Measurements from ENCODE around the gene PAX5.
"Not testable (repeated sequence)": the region's sequence is repeated elsewhere in the genome, so short reads cannot be mapped to it uniquely, and the experiment has no call there.

PAX5 gene

DNA sequence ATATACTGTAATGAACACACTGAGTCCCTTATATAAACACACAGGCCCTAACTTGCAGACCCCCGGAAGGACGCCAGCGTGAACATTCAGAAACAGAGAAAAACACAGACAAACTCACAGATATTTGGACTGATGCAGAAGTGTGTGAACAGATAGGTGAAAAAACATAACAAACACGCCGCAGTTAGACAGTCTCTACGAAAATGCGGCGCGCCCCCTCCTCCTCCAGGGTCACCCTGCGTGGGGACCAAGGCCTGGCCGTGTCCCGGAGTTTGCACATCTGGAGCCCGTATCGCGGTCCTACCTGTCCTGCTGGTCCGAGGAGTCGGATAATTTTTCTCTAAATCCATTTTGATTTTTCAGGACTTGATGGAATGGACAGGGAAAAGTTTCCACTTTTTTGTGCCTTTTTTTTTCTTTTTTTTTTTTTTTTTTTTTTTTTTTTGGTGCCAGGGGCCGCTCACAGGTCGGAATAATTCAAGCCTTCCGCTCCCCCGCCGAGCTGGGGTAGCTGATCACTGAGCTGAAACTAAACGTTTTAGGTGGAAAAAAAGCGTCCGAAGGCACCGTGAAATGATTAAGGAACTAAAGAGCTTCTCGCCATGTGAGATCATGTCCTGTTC is at the start of gene PAX5:
PAX5 (minus strand) TSS at position 587 of the 623 bp plus-strand sequence; CDS start at position 350, 237 bp downstream.
- DNase-seq, result no peak

DNA sequence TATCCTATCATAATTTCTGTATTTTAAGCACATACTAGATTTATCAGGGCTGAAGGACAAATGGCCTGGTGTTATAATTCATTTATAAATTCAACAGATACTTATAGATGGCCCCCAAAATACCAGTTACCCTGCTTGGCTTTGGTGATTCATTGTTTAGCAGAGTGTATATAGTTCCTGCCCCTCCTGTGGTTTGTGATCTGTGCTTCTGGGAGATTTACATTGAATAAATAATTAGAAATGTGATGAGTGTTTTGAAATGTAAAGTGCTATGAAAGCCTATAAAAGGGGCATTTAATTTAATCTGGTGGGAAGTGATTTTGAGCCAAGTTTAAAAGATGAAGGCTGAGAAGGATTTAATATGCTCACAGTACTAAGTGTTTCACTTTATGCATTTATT is 49.6 kb upstream of the PAX5 start:
- DNase-seq, result no peak

DNA sequence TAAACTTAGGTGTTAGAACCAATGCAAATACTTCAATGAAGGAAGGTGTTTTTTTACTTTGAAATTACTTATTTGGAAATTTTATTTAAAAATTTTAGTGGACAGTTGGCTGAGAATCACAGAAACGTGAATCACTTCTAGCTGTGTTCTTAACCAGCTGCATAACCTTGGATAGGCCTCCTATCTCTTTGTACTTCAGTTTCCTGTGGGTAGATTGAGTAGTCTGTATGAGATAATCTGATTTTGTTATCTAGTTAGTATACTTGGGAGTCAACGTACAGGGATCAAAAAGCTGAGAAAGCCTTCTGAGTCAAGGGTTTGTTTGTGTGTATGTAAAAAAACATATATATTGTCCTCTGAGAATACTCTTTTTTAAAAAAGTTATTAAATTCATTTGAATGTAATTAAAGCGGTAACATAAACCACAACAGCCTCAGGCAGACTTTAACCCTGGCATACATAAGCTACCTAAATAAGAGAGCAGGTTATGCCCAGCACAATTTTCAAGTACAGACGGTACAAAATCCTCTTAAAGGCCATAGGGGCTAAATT is 48.2 kb upstream of the PAX5 start:
- DNase-seq, result peak in 1 of 2 donors; percentile 22

DNA sequence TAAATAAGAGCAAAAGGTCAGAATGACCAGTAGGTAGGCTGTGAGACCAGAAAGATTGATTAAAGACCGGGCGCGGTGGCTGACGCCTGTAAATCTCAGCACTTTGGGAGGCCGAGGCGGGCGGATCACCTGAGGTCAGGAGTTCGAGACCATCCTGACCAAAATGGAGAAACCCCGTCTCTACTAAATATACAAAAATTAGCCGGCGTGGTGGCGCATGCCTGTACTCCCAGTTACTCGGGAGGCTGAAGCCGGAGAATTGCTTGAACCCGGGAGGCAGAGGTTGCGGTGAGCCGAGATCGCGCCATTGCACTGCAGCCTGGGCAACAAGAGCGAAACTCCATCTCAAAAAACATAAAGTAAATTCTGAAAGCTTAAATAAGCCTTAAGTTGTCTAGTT is 47.4 kb upstream of the PAX5 start:
- not testable (repeated sequence) for DNase-seq

DNA sequence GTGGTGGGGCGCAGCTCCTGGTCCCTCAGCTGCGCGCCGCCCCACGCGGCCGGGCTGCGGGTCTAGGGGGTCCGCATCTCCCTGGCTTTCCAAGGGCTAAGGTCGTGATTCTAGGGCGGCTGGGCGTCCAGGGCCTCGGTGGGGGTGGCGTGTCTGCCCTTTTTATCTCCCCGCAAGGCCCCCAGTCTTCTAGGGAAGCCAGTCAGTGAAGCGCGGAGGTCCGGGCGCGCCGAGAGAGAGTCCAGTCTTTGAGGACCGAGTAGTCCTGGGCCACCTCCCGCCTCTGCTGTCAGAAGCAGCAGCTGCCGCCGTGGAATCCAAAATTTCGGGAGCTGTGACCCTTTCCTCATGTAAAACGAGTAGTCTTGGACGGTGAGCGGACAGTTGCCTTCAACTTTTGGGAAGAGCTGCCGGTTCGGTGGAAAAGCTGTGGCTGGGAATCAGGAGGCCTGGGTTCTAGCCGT is 46.1 kb upstream of the PAX5 start:
- DNase-seq, result not testable (repeated sequence)

DNA sequence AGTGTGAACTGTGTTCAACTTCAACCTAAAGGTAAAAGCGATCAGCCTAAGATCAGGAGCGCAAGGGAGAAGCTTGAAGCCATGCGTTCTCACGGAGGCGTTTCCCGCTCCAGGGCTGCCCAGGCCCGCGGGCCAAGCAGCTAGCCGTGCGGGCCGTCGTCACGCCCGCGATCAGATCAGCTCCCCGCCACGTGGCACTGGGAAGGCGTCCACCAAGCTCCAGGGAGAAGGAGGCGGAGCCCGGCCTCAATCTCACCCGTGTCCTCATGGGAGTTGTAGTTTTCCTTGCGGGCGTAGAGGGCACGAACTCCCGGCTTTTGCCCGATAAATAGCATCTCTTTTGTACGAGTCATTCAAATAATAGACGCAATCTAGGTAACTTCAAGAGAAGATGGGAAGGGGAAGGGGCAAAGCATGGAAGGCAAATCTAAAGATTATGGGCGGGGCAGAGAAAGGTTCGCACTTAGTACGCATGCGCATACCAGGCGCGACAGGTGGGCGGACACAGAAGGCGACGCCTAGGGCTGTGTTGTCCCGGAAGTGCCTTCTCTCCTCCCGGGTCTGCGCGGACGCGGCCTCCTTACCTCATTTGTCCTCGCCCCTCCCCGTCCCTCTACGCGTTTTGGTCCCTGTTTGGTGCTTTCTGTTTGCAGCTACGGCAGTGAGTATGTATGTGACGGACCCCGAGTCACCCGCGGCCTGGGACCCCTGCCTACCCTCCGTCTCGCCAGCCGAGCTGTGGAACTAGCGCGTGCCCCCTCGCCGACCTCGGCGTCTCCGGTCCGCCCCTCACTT is 45.5 kb upstream of the PAX5 start:
- peak; percentile 95 to 96 for DNase-seq

DNA sequence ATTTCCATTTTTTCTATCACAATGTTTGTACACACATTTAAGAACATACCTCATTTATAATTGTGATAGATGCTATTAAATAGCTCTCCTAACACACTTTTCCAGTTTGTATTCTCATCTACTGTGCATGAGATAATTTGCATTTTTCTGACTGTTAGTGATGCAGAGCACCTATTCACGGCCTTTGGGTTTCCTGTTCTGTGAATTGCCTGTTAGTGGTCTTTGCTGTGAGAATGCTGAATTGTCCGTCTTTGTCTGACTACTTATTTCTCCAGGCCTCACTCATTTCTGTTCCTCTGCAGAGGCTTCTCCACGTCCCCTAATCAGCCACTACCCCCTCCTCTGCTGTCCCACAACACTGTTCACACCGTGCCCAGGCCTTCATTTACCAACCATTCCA is 40.7 kb upstream of the PAX5 start:
- DNase-seq, result not testable (repeated sequence)

DNA sequence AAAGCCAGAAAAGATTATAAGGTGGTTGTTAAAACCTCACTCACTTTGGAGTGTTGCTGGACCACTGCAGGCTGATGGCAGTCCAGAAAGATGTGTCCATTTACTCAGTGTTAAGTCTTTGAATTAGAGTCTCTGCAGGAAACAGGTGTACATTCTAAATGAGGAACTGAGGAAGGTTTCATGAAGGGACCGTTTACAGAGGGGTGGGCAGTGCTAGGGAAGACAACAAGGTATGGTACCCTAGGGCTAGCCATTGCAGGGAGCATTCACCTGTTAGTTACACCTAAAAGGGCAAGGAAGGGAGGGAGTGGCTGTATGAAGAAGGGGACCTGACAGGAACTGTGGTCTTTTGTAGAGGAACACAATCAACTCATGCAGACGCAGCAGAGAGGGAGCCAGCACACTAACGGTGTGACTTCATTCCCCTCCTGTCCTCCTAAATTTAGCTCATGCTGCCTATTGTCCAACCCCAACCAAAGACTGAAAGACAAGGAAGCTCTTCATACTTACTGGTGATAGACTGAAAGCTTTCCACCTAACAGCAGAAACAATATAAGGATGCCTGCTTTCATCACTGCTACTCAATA is 32.2 kb upstream of the PAX5 start:
- no peak for DNase-seq

DNA sequence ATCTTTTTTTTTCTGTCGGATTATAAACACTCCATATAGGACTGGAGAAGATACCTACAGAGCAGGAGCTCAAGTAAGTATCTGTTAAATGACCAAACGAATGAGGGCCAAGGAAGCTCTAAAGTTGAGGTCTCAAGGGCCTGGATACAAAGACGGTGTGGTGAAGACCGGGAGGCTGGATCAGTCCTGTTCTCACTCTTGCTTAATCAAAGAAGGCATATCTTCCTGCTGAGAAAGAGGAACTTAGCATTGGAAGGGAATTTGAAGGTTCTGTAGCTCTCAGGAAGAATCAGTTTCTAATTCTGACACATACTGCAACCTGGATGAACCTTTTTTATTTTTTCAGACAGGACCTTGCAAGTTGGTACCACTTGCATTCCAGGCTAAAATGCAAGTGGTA is 28.3 kb upstream of the PAX5 start:
- no peak for DNase-seq

DNA sequence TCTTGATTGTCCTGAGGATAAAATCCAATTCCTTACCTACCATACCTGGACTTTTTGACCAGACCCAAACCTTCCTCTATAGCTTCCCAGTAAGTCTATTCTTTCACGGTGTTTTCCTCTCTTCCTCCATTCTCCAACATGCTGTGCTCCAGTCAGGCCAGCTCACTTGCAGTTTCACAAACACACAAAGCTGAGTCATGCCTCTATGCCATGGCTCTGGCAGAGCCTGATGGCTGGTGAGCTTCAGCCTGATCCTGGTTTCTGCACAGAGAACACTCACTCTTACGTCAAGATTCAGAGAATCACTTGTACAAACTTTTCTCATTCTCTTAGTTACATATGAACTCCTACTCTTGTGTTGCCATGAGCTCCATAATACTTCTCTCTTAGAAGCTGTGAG is 27.7 kb upstream of the PAX5 start:
- DNase-seq, result no peak

DNA sequence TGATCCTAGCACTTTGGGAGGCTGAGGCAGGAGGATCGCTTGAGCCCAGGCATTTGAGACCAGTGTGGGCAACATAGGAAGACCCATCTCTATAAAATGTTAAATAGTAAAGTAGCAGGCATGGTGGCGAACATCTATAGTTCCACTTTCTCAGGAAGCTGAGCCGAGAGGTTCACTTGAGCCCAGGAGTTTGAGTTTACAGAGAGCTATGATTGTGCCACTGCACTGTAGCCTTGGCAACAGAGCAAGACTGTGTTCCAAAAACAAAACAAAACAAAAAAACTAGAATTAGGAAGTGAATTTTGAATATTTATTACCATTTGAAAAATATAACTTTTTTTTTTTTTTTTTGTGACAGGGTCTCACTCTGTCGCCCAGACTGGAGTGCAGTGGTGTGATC is 26.8 kb upstream of the PAX5 start:
- DNase-seq, result peak in 1 of 2 donors; percentile 24

DNA sequence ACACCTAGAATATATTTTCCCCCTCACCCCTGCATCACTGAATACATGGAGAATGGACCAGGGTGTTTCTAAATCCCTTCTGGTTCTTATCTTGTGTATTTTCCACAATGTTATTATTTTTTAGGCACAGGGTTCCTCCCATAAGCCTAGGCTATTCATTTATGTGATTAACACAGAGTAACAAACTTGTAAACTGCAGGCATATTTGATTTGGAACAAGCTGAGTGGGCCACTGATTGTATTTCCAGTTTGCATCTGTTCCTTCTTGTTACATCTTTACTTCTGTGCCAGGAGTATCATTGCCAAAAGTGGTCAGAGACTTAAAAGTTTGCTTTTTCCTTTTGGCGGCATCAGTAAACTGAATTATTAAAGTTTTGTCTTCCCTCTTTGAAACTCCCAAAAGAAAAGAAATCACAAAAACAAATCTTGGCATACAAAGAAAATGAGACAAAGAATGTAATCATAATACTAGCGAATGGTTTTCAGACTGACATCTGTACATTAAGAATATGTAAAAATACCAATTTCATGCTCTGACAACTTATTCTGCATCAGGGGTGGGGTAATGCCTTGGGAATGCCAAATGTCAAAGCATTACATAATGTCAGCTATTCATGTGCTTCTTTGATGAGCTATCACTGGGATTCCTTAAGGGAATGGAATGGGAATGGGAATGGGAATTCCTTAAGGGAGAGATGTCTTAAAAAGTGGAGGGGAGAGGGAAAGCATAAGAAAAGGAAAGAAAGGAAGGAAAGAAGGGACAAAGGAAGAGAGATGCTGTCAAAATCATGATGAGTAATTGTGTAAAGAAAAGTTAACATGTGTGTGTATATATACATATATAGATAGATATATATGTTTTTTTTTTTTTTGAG is 22.2 kb upstream of the PAX5 start:
- DNase-seq, result no peak

DNA sequence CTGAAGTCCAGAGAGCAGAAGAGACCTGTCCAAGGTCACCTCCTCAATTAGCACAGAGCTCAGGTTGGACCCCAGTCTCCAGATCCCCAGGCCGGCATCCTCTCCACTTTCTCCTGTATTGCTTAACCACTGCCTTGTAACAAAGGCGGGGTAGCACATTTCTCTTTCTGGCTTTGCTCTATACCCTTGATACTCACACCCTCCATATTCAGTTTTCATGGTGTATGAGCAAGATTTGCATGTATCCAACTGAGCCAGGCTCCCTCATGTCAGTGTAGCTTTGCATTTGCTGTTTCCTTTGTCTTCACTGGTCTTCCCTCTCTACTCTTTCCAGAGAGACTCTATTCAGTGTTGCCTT is 20.3 kb upstream of the PAX5 start:
- not testable (repeated sequence) for DNase-seq

DNA sequence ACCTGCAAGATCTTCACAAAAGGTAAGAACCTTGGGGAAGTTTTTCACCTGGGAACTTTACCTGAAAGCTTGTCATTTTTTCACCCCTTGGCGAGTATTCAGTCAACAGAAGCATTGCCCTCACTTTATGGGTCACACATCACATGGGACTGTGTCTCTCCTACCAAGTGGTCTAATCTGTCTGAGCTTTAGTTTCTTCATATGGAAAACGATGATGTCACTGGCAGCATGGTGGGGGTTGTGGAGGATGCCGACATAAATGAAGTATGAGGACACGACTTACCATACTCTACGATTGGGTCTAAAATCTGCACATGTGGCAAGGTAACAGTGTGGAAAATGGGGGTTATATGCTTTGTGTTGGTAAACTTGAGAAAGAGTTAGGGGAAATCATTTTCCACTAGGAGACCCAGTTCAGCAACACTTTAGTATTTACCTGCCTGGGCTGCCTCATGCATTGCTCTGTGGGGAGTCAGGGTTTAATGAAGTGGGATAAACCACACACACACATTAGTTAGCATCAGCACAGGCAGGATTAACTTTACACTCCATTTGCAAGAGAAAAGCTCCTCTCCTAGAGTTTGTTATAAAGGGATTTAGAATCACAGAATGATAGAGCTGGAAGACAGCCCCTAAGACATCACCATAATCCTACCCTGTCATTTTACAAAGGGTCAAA is 19.8 kb upstream of the PAX5 start:
- DNase-seq, result no peak

DNA sequence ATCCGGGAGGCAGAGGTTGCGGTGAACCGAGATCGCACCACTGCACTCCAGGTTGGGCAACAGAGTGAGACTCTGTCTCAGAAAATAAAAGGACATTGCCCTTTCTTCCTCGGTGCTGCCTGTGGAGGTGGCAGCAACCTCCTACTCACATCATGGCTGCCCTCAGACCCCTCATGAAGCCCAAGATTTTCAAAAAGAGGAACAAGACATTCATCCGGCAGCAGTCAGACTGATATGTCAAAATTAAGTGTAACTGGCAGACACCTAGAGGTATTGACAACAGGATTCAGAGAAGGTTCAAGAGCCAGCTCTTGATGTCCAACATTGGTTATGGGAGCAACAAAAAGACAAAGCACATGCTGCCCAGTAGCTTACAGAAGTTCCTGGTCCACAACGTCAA is 12.6 kb upstream of the PAX5 start:
- no peak for DNase-seq

DNA sequence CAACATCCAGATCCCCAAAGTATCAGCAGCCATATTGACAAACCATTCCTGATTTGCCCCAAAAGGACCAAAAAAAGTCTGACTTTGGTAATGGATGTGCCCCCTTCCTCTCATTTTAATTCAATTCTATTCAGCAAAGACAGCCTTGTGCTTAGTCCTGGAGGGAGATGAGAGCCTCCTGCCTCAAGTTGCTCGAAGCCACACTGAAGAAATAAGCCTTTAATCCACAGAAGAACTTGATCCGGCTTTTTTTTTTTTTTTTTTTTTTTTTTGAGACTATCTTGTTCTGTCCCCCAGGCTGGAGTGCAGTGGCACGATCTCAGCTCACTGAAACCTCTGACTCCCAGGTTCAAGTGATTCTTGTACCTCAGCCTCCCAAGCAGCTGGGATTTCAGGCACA is 8.4 kb upstream of the PAX5 start:
- no peak for DNase-seq

DNA sequence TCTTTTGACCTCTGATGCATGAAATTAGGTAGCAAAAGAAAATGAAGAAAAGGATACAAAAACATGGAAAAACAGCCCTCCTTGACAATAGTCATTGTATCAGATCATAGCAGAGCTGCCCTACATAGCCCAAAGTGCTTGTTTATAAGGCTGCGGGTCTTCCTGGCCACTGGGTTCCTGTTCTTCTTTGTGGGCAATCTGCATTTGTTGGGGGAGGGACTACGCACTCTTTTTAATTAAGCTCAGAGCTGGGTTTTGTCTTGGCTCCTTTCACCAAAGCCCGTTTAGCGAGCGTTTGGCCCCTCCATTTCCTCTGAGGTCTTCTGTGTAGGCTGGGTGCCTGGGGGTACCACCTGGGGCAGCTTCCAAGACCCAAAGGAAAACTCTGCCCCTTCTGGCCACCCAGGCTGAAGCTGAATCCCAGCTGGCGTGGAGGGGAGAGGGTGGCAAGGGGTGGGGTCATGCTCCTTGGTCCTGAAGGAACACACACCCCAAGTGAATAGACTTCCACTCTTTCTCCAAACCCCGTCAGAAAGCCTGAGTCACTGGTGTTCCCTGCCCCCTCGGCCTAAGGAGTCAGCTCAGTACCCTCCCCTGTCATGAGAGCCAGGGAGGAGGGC is 6.5 kb upstream of the PAX5 start:
- DNase-seq, result no peak

DNA sequence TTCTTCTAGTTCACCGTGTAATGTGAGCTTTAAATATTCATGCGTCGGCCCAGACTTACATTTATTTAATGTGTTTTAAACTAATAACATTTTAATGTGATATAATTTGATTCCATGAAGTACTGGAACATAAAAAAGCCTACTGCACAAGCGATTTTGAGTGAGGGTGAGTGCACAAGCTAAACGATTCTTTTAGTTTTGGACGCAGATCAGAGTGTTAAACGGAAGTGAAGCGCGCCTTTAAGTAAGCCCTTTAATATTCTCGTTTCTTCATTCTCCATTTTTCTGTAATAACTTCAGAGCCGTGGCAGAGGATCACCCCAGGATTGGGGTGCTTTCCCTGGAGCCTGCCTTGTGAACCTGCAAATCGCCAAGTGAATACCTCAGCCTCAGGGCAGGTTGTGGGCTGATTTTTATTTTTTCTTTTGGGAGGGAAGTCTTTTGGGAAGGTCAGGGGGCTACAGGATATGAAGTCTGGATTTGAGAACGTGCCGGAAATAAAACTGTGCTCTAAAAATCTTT is 4.9 kb upstream of the PAX5 start:
- DNase-seq, result no peak

DNA sequence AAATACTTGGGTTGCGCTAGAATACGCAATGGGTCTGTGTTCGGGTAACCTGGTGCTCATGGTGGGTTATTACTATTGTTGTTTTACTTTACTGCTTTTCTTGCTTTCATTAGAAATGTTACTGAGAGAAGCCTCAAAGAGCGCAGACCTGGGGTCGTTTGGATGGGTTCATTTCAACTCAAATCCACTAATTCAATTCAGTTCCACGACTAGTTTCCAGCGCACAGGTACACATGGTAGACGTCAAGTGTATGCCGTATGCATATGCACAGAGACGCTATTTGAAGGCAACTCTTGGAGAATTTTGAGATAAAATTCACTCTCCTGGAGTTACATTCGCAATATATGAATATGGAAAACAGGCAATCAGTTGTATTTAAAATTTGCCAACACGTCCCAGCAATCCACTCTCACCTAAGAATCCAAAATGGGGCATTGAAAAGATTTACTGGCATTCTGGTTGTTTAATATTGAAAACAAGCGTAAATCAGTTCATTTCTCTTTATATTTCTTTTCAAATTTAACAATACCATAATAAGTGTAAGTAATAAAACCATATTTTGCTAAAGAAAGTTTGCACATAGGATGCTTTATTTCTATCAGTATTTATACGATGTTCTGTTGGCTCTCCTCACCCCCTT is 4.4 kb upstream of the PAX5 start:
- DNase-seq, result no peak

DNA sequence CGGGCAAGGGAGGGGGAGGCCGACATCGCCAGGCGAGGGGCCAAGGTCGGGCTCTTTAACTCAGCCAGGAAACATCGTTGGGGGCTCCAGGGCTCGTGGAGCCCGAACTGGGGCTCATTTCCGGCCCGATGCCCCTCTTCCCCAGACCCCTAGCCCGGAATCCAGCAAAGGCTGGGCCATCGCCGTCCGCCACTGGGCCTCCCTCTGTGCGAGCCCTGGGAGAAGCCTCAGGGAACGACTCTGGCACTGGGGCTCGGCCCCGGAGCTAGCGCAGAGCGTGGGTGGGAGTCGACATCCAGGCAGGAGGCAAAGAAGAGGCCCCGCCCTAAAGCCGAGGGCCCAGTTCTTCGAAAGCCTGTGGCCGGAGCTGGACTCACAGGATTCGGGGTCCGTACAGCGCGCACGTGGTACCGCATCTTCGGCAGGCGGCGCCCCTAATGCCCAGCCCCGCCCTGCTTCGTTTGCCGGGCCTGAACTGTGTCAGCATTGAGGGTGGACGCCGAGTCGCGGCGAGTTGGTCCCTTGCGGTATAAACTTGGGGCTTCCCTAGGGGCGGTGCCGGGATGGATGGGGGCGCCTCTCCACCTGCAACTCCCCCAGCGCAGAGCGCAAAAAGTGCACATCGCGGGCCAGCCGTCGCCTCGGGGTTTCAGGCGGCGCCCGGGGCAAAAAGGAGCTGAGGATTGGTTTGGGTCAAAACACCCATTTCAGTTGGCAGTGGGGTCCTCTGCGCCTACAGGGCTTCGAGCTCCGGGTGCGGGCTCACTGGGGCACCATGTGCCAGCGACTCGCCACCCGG is 3.6 kb upstream of the PAX5 start:
- DNase-seq, result peak in 1 of 2 donors; percentile 21
